ENCODE results near the gene TAF11. TPM values are rescaled to one million over a fixed set of nuclear protein-coding genes. Genes with fewer than 3 reads are reported as not detected.
"Not testable (repeated sequence)": the region's sequence is repeated elsewhere in the genome, so short reads cannot be mapped to it uniquely, and the experiment has no call there.

TAF11 gene
- polyA plus RNA-seq, 2 of the 4 experiments (the other 2 are of a cell fraction), result 17.3 to 28.9 TPM

DNA sequence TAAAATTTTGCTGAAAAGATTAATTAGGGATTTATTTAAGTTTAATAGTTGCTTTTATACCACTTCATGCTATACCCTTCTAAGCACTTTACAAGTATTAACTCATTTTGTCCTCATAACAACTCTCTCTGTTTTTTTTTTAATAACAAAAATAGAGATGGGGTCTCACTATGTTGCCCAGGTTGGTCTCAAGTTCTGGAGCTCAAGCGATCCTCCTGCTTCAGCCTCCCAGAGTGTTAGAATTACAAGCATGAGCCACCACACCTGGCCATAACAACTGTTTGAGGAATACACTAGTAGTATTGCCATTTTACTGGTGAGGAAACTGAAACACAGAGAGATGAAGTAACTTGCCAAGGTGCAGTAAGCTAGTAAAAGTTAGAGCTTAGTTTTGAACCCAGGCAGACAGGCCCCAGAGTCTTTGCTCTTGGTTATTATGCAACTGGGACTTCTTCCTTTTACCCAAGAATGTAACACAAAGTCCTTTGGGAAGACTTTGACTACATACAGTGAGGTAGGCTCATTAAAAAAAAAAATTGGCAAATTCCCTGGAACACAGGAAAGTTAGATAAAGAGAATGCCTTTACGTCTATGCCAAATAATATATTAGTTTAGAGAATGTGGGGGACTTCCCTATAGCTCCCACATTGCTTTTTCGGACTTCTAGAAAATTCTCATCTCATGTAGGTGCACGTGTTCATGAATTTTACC is 12.6 kb upstream of the TAF11 start:
- peaks cover 15% of the 10 kb centered on the region; the same call in 2 of the 3 replicates for H3K4me1 ChIP-seq
- POLR2A ChIA-PET, result no interaction called here
- no peak for DNase-seq (ENCODE audit: low read depth in 1 of 2, low spot score in 1 of 2)
- H3K9me3 ChIP-seq, result no peaks in the 10 kb centered on the region
- no peak overlapping the region for H3K27ac ChIP-seq
- TF ChIP-seq, protein P1, sequence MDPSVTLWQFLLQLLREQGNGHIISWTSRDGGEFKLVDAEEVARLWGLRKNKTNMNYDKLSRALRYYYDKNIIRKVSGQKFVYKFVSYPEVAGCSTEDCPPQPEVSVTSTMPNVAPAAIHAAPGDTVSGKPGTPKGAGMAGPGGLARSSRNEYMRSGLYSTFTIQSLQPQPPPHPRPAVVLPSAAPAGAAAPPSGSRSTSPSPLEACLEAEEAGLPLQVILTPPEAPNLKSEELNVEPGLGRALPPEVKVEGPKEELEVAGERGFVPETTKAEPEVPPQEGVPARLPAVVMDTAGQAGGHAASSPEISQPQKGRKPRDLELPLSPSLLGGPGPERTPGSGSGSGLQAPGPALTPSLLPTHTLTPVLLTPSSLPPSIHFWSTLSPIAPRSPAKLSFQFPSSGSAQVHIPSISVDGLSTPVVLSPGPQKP (IDR thresholded peaks at IDR 0.05; ENCODE audit: low read depth, low read length), result no peak
- TF ChIP-seq RARB (CRISPR knock-in tag; IDR thresholded peaks at IDR 0.05) (no peak), RNF2 (IDR thresholded peaks at IDR 0.05; ENCODE audit: borderline replicate concordance, low read depth) (no peak), CHD2 (IDR thresholded peaks at IDR 0.05; ENCODE audit: low read length, partially characterized antibody) (no peak), EHMT2 (IDR thresholded peaks at IDR 0.05; ENCODE audit: low read depth) (no peak), CHD4 (IDR thresholded peaks at IDR 0.05; ENCODE audit: borderline replicate concordance) (no peak), HOXB13 (CRISPR knock-in tag; IDR thresholded peaks at IDR 0.05; ENCODE audit: low read depth) (no peak), CBX8 (IDR thresholded peaks at IDR 0.05) (no peak), KDM1A (IDR thresholded peaks at IDR 0.05; ENCODE audit: low read depth) (no peak), GATA3 (IDR thresholded peaks at IDR 0.05; ENCODE audit: borderline replicate concordance) (no peak), CEBPB (IDR thresholded peaks at IDR 0.05) (no peak), BHLHE40 (IDR thresholded peaks at IDR 0.05; ENCODE audit: low read depth, low read length) (no peak), KDM5A (IDR thresholded peaks at IDR 0.05) (no peak)
- TF ChIP-seq, protein P2, sequence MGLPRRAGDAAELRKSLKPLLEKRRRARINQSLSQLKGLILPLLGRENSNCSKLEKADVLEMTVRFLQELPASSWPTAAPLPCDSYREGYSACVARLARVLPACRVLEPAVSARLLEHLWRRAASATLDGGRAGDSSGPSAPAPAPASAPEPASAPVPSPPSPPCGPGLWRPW (IDR thresholded peaks at IDR 0.05), result no peak
- TF ChIP-seq, protein P3, sequence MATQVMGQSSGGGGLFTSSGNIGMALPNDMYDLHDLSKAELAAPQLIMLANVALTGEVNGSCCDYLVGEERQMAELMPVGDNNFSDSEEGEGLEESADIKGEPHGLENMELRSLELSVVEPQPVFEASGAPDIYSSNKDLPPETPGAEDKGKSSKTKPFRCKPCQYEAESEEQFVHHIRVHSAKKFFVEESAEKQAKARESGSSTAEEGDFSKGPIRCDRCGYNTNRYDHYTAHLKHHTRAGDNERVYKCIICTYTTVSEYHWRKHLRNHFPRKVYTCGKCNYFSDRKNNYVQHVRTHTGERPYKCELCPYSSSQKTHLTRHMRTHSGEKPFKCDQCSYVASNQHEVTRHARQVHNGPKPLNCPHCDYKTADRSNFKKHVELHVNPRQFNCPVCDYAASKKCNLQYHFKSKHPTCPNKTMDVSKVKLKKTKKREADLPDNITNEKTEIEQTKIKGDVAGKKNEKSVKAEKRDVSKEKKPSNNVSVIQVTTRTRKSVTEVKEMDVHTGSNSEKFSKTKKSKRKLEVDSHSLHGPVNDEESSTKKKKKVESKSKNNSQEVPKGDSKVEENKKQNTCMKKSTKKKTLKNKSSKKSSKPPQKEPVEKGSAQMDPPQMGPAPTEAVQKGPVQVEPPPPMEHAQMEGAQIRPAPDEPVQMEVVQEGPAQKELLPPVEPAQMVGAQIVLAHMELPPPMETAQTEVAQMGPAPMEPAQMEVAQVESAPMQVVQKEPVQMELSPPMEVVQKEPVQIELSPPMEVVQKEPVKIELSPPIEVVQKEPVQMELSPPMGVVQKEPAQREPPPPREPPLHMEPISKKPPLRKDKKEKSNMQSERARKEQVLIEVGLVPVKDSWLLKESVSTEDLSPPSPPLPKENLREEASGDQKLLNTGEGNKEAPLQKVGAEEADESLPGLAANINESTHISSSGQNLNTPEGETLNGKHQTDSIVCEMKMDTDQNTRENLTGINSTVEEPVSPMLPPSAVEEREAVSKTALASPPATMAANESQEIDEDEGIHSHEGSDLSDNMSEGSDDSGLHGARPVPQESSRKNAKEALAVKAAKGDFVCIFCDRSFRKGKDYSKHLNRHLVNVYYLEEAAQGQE (IDR thresholded peaks at IDR 0.05), result no peak
- TF ChIP-seq, protein P4, sequence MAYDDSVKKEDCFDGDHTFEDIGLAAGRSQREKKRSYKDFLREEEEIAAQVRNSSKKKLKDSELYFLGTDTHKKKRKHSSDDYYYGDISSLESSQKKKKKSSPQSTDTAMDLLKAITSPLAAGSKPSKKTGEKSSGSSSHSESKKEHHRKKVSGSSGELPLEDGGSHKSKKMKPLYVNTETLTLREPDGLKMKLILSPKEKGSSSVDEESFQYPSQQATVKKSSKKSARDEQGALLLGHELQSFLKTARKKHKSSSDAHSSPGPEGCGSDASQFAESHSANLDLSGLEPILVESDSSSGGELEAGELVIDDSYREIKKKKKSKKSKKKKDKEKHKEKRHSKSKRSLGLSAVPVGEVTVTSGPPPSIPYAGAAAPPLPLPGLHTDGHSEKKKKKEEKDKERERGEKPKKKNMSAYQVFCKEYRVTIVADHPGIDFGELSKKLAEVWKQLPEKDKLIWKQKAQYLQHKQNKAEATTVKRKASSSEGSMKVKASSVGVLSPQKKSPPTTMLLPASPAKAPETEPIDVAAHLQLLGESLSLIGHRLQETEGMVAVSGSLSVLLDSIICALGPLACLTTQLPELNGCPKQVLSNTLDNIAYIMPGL (CRISPR knock-in tag; IDR thresholded peaks at IDR 0.05; ENCODE audit: borderline replicate concordance), result no peak
- no peak overlapping the region for H3K4me2 ChIP-seq
- CTCF ChIA-PET, result no interaction called here
- FAIRE-seq, result no peak
- no peak for ATAC-seq
- WGBS (ENCODE audit: missing lambda C conversion rate), result 84% methylated on average over 4 of the region's 4 CpGs
- no peak overlapping the region for H3K4me3 ChIP-seq

DNA sequence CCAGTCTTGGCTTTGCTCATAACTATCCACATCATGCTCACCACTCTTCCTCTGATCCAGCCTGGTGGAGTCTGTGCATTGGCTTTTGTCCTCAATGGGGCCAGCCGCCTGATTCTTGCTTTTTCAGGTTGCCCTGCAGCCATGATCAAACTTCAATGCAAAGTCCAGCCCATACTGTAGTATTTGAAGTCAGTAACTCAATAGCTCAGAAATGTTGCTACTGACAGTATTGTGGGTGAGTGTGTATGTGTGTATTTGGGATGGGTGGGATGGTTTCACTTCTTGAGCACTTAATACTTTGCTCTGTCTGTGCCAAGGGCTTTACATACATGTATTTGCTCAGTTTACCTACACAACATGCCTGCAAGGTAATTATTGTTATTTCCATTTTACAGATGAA is 11.9 kb upstream of the TAF11 start:
- H3K4me2 ChIP-seq; FAIRE-seq; H3K27ac ChIP-seq; DNase-seq (ENCODE audit: low read depth in 1 of 2, low spot score in 1 of 2); POLR2A ChIA-PET; ATAC-seq; H3K4me3 ChIP-seq; H3K9me3 ChIP-seq: not testable (repeated sequence)
- CTCF ChIA-PET, result interaction anchor here (1.0 kb wide), 1 partner anchor 246 kb away, joined by 3 read pairs; no protein-coding TSS in a partner anchor
- WGBS (ENCODE audit: missing lambda C conversion rate), result 78% methylated on average over 1 of the region's 1 CpG
- H3K4me1 ChIP-seq, result peaks cover 15% of the 10 kb centered on the region; the same call in 2 of the 3 replicates

All from A549 (cell line).